Kidney capillary endothelial cell (primary cell): ENCODE data around the gene CDK9.

ENCODE experiments used
- DNase-seq: peaks from one replicate; pipeline ENCODE4 v3.0.0-alpha.2; 2018; ENCODE audit warnings: low spot score

CDK9 gene

DNA sequence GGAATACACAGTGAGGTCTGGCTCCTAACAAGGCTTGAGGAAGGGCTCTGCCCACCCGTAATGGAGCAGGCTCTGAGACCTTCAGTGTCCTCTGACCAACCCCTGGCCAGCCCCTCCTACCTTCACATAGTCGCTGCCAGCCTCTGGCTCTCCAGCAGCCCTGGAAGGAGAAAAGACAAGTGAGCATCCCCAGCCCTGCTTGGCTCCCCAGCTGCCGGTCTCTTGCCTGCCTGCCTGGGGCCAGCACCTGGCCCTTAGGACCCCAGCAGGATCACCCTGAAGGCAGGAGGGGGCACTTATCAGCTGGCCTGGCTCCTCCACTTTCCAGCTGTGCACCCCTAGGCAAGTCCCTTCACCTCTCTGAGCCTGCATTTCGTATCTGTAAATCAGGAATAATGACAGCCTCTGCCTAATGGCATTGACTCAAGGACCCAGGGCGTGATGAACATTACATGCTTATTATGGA is 24.3 kb upstream of the CDK9 start:
- DNase-seq = no peak

DNA sequence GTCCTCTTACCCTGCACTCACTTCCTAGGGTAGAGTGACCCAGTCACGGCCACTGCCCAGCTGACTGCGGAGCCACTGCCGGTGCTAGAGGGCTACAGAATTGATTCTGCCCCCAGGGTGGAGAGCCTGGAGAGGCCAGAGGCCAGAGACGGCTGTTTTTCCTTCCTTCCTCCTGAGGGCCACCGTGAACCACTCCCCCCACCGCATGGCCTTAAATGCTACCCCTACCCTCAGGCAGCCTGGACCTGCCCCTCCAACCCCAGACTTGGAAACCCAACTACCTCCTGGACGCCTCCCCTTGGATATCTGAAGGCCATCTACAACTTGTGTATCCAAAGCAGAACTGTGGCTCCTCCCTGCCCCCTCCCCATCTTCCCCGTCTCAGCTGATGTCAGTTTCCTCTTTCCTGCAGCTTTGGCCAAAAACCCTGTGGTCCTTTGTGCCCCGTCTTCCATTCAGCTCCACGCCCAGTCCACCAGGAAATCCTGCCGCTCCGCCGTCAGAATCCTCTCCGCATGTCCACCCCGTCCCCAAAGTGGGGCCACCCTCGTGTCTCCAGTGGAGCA is 23.6 kb upstream of the CDK9 start:
- peak; percentile 86 for DNase-seq

DNA sequence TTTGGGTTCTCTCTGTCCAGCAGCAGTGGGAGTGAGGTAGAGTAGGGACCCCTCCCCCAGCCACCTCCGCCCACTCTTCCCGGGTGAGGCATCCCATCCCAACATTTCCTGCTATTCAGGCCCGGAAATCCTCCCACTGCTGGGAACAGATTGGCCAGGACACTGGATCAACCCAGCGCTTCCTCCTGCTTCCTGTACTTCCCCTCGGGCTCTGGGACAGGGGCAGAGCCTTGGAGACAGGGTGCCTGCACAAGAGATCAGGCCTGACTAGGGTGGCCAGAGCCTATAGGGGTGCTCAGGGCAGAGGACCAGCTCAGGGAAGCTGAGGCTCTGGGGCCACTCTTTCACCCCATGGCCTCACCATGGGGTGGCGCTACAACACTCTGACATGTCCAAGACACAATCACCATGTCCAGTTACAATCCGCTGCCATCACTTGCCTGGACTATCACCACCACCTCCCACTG is 21.9 kb upstream of the CDK9 start:
- DNase-seq = peak; percentile 97

DNA sequence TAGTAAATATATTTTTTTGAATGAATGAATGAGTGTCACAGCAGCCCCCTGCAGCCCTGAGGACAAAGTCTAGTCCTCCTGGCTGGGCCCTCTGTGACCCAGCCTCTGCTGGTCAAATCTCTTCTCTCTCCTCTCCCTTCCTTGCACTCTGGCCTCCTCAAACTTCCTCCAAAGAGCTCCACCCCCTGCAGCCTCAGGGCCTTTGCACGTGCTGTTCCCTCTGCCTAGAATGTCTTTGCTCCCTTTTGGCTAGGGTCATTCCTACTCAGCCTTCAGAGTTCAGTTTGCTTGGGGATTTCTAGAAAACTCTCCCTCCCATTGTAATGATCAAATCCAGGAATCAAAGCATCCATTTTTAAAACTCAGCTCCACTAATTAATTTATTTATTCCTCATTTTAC is 20.4 kb upstream of the CDK9 start:
- DNase-seq = no peak

DNA sequence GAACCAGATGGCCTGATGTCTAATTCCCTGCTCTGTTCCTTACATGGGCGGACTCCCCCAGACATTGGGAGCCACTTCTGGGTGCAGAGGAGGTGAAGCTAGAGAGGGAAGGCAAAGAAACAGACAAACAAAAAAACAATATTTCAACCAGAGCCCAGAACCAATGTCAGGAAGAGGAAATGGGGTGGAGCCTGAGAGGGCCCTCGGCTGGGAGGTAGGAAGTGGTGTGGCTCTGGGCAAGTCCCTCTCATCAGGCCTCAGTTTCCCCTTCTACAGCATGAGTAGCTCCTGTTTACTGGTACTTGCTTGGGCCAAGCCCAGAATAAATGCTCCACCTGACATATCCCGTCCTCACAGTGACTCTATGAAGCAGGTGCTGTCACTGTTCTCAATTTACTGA is 18.4 kb upstream of the CDK9 start:
- no peak for DNase-seq

DNA sequence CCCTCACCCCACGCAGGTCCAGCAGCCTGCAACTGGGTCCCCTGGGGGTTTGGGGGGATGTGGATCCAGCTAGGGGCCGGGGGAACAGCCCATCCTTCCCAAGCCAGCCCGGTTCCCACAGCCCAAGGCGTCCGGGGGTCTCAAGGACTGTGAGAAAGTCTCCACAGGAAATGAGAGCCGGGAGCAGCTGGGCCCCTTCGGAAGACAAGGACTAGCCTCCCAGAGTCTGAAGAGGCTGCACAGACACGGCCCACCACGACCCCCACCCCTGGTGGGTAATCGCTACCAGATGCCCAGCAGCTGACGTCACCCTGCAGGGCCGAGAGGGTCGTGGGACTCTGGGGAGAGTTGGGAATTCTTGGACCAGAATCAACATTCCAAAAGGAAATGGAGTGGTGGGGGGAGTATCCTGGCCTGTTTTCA is 17.9 kb upstream of the CDK9 start:
- DNase-seq = no peak

DNA sequence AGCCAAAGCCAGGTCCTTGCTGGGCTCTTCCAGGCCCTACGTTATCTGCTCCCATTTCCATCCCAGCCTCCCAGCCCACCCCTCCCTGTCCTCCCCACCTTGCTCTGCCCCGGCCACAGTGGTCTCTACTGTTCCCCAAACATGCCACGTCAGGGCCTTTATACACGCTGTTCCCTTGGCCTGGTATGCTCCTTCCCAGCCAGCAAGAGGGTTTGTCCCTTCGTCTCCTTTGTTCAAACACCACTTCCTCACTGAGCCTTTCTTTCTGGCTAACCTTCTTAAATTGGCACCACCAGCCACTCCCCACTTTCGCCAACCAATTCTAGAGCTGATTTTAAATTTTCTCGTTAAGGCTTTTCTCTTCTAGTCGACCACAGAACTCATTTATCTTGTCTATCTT is 17.1 kb upstream of the CDK9 start:
- DNase-seq = no peak

DNA sequence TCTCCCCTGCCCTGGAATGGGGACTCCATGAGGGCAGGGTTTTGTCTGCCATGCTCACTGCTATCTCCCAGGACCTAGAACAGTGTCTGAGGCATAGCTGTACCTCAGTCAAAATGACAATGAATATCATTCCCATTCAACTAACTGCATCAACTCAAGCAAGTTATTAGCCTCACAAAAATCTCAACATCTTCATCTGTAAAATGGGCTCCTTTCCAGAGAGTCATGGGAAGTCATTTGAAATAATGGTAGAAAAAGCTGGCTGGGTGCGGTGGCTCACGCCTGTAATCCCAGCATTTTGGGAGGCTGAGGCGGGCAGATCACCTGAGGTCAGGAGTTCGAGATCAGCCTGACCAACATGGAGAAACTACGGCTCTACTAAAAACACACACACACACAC is 16.7 kb upstream of the CDK9 start:
- no peak for DNase-seq

DNA sequence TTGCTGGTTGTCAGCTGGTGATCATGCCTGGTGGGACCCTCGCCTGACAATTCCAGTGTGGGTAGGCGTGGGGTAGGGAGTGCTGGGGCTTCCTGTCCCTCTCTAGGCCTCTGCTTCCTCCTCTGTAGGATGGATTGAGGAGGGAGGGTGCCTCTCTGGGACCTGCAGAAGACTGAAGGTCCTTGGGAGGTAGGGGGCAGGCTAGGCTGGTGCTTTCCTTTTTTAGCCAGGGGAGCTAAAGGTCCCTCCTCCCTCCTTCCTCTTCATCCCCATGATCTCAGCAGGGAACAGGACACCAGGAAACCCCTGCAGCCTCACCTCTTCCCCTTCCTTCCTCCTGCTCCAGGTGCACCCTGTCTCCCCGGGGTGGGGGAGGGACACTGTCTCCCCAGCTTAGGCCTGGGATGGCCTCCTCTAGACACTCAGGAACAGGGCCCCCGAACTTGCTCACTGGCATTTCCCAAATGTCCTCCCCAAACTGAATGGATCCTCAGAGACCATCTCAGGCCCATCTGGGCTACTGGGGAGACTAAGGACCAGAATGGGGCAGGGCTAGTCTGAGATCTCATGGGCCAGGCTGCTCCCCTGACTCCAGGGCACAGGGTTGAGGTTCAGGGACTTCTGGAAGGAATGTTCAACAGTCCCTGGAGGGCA is 15.8 kb upstream of the CDK9 start:
- DNase-seq = peak; percentile 93

DNA sequence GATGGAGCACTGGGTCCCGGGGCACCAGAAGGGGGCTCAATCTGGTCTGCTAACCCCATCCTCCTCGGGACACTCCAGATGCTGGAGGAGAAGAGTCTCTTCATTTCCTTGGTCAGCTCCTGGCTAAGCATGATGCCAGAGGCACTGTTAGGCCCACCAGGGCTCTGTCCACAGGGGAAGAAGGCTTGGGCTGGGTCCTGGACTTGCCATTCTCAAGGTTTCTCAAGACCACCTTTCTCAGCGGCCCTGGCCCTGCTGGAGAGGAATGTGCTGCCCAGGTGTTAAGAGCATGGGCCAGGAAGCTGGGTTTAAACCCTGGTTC is 15.3 kb upstream of the CDK9 start:
- DNase-seq = no peak

DNA sequence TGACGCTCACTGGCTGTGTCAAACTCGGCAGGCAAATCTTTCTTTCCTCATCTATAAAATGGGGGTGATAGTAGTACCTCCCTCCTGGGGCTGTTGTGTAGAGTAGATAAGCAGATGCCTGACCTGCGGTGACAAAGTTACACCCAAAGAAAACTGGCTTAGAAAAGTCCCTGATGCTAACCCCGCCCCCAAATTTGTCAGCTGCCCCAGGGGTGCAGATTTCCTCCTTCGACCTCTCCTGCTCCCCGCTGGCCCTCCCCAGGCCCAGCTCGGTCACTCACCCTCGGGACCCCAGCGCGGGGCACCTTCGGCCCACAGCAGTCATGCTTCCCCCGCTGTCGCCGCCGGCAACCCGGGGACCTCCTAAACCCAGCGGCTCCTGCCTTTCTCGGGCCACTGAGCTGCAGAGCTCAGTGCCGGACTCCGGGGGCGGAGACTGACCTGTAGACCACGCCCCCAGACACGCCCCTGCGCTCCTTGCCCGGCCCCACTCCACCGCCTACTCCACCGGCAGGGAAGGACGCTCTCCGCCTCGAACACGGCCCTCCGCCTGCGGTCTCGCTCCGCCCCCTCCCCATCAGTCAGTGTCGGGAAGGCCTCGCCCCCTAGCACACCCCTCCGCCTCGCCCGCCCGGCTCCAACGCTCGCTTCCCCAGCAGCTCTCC is 14.8 kb upstream of the CDK9 start:
- DNase-seq = peak; percentile 99

DNA sequence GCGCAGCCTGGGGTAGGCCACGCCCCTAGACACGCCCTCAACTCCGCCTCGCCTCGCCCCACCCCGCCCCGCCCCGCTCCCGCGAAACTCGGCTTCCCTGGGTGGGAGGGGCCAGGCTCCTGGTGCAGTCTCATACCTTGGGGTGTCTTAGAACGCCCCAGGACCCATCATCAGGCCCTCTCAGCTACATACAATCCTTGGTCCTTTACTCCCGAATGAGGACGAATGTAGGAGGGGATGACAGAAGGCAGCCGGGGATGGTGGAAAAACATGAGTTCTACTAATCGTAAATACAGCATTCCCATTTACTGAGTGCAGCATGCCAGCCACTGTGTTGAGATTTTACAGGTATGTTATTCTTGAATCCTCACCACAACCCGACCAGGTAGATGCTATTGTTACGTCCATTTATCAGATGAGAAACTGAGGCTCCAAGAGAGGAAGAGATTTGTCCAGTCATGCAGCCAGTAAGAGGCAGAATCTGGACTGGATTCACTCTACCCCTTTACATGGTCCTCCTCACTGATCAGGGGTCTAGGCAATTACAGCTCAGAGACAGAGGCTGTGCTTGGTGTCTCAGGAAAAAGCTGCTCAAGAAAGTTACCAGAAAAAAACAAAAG is 14.2 kb upstream of the CDK9 start:
- DNase-seq = no peak

DNA sequence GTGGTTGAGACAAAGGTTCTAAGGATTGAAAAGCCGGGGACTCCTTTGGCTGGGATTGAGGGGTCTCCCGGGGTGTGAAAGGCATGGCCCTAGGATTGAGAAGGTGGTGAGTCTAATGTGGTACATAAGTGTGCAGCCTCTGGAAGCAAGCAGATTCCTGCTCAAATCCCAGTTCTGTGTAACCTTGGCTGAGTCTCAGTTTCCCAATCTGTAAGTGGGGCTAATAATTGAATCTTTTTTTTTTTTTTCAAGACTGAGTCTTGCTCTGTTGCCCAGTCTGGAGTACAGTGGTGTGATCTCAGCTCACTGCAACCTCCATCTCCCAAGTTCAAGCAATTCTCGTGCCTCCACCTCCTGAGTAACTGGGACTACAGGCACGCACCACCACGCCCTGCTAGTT is 13.2 kb upstream of the CDK9 start:
- no peak for DNase-seq

DNA sequence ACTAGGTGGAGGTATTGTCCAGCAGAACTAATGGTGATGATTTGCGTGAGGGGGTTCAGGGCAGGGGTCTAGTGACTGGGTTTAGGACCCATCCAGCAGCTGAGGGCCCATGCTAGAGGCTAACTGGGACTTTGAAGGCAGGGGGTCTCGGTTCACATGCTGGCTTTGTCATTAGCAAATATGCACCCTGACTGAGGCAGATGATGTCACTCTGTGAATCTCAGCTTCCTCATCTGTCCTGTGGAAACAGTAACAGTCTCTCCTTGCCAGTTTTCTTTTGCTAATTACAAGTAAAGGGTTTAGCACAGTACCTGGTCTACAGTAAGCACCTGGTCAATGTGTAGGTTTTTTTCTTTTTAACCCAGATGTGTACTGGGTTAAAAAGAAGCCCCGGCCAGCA is 12.6 kb upstream of the CDK9 start:
- no peak for DNase-seq

DNA sequence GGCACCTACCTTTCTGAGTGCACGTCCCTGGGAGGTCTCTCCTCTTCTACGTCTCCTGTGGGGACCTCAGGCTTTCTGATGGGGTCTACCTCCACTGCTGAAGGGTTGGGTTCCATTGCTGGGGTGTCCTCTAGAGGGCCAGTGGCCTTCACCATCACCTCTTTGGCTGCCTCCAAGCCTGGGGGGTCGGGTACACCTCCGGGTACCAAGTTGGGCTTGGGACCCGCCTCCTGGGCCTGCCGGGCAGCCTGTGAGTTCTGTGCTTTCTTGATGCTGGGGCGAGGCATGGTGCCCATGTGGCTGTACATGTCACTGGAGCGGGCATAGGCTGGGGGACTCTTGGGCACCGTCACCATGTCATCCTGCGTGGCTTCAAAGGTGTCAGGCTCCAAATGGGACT is 11.9 kb upstream of the CDK9 start:
- DNase-seq = no peak

DNA sequence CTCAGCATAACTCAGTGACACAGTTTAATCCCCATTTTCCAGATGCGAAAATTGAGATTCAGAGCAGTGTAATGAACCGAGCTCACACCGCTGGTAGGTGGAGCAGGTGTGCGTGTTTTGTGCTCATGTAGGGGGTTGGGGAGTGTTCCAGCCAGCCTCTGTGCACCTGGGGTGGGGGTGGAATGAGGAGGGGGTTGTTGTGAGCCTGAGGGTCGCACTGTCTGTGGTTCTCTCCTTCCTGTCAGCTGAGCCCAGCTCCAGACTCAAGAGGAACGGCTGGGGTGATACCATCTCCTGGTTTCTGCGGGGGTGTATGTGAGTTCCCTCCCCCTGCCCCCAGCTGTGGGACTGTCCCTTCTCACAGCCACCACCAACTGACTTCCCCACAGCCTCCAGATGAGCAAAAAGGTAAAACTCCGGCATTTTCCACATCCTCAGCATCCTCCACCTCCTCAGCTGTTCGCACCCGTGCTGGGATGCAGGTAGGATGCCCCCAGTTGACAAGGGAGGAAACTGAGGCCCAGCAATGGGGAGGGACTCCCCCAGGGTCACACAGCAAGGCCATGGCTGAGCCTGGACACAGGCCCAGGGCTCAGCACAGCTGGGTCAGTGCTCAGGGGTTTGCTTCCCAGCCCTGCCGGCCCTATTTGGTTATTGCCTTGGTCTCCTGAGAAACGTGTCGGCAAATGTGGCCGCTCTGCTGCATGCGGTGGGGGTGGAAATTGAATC is 9.5 kb upstream of the CDK9 start:
- no peak for DNase-seq

DNA sequence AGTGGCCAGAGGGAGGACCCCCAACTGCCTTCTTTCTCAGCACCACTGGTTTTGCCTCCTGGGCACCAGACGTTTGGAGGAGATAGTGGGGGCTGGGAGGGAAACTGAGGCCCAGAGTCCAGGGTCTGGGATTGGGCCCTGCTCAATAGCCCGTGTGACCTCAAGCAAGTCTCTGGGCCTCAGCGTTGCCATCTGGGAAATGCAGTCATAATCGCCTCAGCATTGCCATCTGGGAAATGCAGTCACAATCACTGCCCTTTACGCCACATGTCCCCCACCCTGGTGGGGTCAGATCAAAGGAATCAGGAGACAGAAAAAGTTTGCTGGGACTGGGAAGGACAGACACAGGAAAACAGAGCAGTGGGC is 8.9 kb upstream of the CDK9 start:
- DNase-seq = no peak

DNA sequence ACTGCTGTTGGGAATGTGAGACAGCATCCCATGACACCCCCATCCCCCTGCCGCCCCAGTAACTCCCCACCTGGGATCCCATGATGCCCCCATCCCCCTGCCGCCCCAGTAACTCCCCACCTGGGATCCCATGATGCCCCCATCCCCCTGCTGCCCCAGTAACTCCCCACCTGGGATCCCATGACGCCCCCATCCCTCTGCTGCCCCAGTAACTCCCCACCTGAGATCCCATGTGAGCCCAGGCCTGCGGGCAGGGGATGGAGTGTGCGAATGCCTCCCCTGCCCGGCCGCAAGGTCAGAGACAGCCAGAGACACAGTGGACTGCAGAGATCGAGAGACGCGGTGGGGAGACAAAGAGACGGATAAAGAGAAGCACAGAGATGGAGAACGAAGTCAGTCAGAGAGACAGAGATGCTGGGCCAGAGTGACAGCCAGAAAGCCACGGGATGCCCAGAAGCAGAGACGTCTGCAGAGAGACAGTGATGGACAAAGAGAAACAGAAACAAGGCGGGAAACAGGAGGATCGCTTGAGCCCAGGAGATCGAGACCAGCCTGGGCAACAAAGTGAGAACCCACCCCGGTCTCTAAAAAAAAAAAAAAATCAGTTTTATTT is 8.4 kb upstream of the CDK9 start:
- no peak for DNase-seq

DNA sequence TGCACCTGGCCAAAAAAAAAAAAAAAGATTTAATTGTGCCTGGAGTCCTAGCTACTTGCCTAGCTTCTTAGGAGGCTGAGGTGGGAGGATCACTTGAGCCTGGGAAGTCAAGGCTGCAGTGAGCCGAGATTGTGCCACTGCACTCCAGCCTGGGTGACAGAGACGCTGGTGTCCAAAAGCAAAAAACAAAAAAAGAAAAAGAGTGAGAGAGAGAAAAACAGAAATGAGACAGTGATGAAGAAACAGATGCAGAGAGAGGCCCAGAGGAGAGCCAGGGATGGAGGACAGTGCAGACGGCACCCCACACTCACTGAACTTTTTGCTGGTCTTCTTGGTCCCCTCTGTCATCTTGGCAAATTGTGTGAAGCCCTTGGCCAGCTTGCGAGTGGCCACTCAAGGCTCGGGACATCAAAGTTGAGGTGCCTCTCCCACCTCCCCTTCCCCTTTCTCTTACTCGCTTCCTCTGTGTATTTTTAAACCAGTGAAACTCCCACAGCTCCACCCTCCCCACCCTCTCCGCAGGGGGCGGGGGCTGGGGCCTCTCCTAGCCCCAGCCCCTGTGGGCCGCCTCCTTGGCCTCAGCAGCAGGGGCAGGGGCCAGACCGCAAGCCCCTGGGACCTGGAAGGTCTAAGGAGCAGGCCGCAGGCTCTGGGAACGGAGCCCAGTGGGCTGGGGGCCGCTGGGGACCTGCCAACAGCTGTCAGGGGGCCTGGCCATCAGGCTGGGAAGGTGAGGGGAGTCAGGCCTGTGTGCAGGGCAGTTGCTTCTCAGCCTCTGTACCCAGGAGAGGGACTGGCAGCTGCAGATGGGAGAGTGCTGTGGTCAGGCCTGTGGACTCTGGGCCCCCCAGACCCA is 7.3 kb upstream of the CDK9 start, which contains the start of gene SH2D3C:
TSS of gene SH2D3C (minus strand) at position 387 of the 856 bp plus-strand sequence. CDS start at position 348, 39 bp downstream.
- DNase-seq = no peak

DNA sequence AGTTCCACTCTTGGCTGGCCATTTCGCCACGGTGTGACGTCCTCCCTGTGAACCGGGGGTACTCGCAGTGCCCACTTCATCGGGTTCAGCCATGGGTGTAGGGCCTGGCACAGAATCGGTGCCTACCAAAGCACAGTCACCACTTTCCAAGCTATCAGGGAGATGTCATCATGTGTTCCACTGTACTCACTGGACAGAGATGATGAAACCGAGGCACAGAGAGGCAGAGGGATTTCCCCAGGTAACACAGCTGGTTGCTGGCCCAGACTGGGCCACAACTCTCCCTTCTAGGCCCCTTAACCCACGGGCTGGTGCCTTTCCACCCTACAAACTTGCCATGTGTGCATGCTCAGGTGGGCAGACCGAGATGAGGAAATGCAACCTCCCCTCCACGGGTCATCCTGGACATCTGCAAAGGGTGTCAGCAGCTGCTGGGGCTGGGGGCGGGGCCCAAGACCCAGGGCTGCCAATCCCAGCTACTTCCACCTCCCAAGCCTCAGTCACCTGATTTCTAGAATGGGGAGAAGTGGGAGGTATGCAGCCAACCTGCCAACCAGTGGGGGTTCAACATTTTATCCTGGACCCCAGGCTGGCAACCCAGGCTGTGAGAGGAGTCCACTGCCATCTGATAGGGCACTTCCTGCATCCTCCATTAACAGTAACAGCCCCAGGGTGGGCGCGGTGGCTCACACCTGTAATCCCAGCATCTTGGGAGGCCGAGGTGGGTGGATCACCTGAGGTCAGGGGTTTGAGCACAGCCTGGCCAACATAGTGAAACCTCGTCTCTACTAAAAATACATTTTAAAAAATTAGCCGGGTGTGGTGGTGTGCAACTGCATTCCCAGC is 6.5 kb upstream of the CDK9 start:
- DNase-seq = no peak
